NCI-H2196 treated with DMSO at 0.1 percent for 48 hours (cell line): Measurements from ENCODE around the gene PTGES2.
"Not testable (repeated sequence)": the region's sequence is repeated elsewhere in the genome, so short reads cannot be mapped to it uniquely, and the experiment has no call there.

ENCODE experiments used
- DNase-seq: peaks from one replicate; lab custom pipeline; 2025; ENCODE audit not compliant: unreplicated experiment; lab: John Stamatoyannopoulos, UW

PTGES2 gene

GRCh38 chr9:128139621-128140020 lies 12.1 kb upstream of the PTGES2 start:
- no peak for DNase-seq

- DNase-seq = no peak
Observed at GRCh38 chr9:128138001-128138400, 10.5 kb upstream of the PTGES2 start.

- no peak for DNase-seq
Observed at GRCh38 chr9:128136816-128137793, 9.6 kb upstream of the PTGES2 start.

GRCh38 chr9:128135561-128135960 lies 8.0 kb upstream of the PTGES2 start:
- DNase-seq = not testable (repeated sequence)

GRCh38 chr9:128132139-128132538 lies 4.6 kb upstream of the PTGES2 start:
- DNase-seq = not testable (repeated sequence)

GRCh38 chr9:128131346-128131745 lies 3.8 kb upstream of the PTGES2 start:
- DNase-seq = not testable (repeated sequence)

- DNase-seq = not testable (repeated sequence)
Observed at GRCh38 chr9:128130651-128131050, 3.1 kb upstream of the PTGES2 start.

- DNase-seq = not testable (repeated sequence)
Observed at GRCh38 chr9:128129976-128130590, 2.6 kb upstream of the PTGES2 start.

- no peak for DNase-seq
Observed at GRCh38 chr9:128128836-128129590, 1.5 kb upstream of the PTGES2 start.

GRCh38 chr9:128127990-128128835 lies 684 bp upstream of the PTGES2 start:
- DNase-seq = peak; percentile 78

- DNase-seq = no peak
Observed at GRCh38 chr9:128125580-128126354, 1.8 kb downstream of the PTGES2 start.

GRCh38 chr9:128124873-128125579 lies 2.5 kb downstream of the PTGES2 start:
- peak; percentile 21 for DNase-seq

GRCh38 chr9:128124451-128124850 lies 3.1 kb downstream of the PTGES2 start:
- no peak for DNase-seq

- DNase-seq = no peak
Observed at GRCh38 chr9:128123451-128124080, 4.0 kb downstream of the PTGES2 start.

GRCh38 chr9:128122809-128123175 lies 4.7 kb downstream of the PTGES2 start:
- no peak for DNase-seq

GRCh38 chr9:128121924-128122808 lies 5.4 kb downstream of the PTGES2 start:
- DNase-seq = no peak

- DNase-seq = no peak
Observed at GRCh38 chr9:128121466-128121810, 6.1 kb downstream of the PTGES2 start.
